Left renal pelvis (tissue), 4 donors: Measurements from ENCODE around the gene MEIS1. TPM values are rescaled to one million over a fixed set of nuclear protein-coding genes. Genes with fewer than 3 reads are reported as not detected.

Experiments used
- DNase-seq, 4 donors: peaks; one replicate each; pipeline ENCODE4 v3.0.0-alpha.2; 2013; ENCODE audit warnings: low read depth in 4 of 4, low spot score in 3 of 4
- polyA plus RNA-seq, 4 donors: library from polyadenylated mRNA; unstranded; fragments of 120-200 nt; gene quantifications; one replicate each; pipeline ENCODE4 v1.2.1, GENCODE V29; 2013; ENCODE audit not compliant: insufficient read length in 4 of 4

MEIS1 gene
- polyA plus RNA-seq, 4 donors: 119 to 314 (median 149) TPM

GRCh38 chr2:66497431-66498288 lies 62.7 kb downstream of the MEIS1 start:
- no peak for DNase-seq

GRCh38 chr2:66498289-66498975 lies 63.5 kb downstream of the MEIS1 start:
- DNase-seq: no peak

GRCh38 chr2:66501267-66501666 lies 66.3 kb downstream of the MEIS1 start:
- DNase-seq: no peak

- no peak for DNase-seq
These were observed 71.3 kb downstream of the MEIS1 start for GRCh38 chr2:66506265-66506664.

- no peak for DNase-seq
These were observed 72.8 kb downstream of the MEIS1 start for GRCh38 chr2:66507673-66508201.

GRCh38 chr2:66508484-66509071 lies 73.7 kb downstream of the MEIS1 start:
- DNase-seq: no peak

- no peak for DNase-seq
These were observed 74.4 kb downstream of the MEIS1 start for GRCh38 chr2:66509326-66509811.

GRCh38 chr2:66512626-66513025 lies 77.7 kb downstream of the MEIS1 start:
- no peak for DNase-seq

- DNase-seq: no peak
These were observed 80.8 kb downstream of the MEIS1 start for GRCh38 chr2:66515743-66516142.

- DNase-seq: no peak
These were observed 81.6 kb downstream of the MEIS1 start for GRCh38 chr2:66516499-66516898.

- DNase-seq: no peak
These were observed 82.8 kb downstream of the MEIS1 start for GRCh38 chr2:66517772-66518171.

GRCh38 chr2:66519264-66519843 lies 84.4 kb downstream of the MEIS1 start:
- DNase-seq: no peak

GRCh38 chr2:66521291-66521922 lies 86.5 kb downstream of the MEIS1 start:
- DNase-seq: no peak

- no peak for DNase-seq
These were observed 87.9 kb downstream of the MEIS1 start for GRCh38 chr2:66522611-66523376.

GRCh38 chr2:66523377-66523969 lies 88.5 kb downstream of the MEIS1 start:
- DNase-seq: no peak

- DNase-seq: no peak
These were observed 89.1 kb downstream of the MEIS1 start for GRCh38 chr2:66523990-66524389.

- no peak for DNase-seq
These were observed 90.7 kb downstream of the MEIS1 start for GRCh38 chr2:66525606-66526005.

- no peak for DNase-seq
These were observed 91.3 kb downstream of the MEIS1 start for GRCh38 chr2:66526180-66526579.
